Liver (tissue), 9 donors: Measurements from ENCODE around the gene ANTXR2. TPM values are rescaled to one million over a fixed set of nuclear protein-coding genes. Genes with fewer than 3 reads are reported as not detected.

Source experiments
- DNase-seq: peaks from one replicate; pipeline ENCODE4 v3.0.0-alpha.2; 2017; ENCODE audit warnings: low spot score
- H3K27ac ChIP-seq, 2 donors: one replicate each; pipeline ENCODE4 v1.7.0; 2013; ENCODE audit warnings: inconsistent platforms in 2 of 2, low read length in 2 of 2, control low read depth in 1 of 2, low read depth in 1 of 2, mild to moderate bottlenecking in 1 of 2
- H3K27me3 ChIP-seq, 4 donors: one replicate each; pipeline versions ENCODE4 v1.6.1 to v1.7.0; 2013; ENCODE audit warnings: low read length in 3 of 4, inconsistent platforms in 1 of 4, mild to moderate bottlenecking in 1 of 4, moderate library complexity in 1 of 4; ENCODE audit not compliant: control insufficient read depth in 4 of 4, insufficient read depth in 4 of 4
- H3K36me3 ChIP-seq, 4 donors: one replicate each; pipeline versions ENCODE4 v1.6.1 to v1.7.0; 2013; ENCODE audit warnings: low read length in 3 of 4, mild to moderate bottlenecking in 3 of 4, low read depth in 1 of 4, moderate library complexity in 1 of 4; ENCODE audit not compliant: control insufficient read depth in 4 of 4, insufficient read depth in 3 of 4
- H3K4me1 ChIP-seq, 4 donors: one replicate each; pipeline versions ENCODE4 v1.6.1 to v1.7.0; 2013; ENCODE audit warnings: low read length in 3 of 4, mild to moderate bottlenecking in 3 of 4, moderate library complexity in 1 of 4; ENCODE audit not compliant: control insufficient read depth in 4 of 4, insufficient read depth in 4 of 4
- H3K4me3 ChIP-seq, 3 donors: one replicate each; pipeline versions ENCODE4 v1.6.1 to v1.7.0; 2013; ENCODE audit warnings: low read length in 3 of 3, control low read depth in 1 of 3, low read depth in 1 of 3, mild to moderate bottlenecking in 1 of 3
- H3K9ac ChIP-seq, 2 donors: one replicate each; pipeline ENCODE4 v1.7.0; 2013; ENCODE audit warnings: low read length in 2 of 2, mild to moderate bottlenecking in 2 of 2, moderate library complexity in 2 of 2, control low read depth in 1 of 2, low read depth in 1 of 2
- H3K9me3 ChIP-seq, 4 donors: one replicate each; pipeline versions ENCODE4 v1.6.1 to v1.7.0; 2013; ENCODE audit warnings: low read length in 3 of 4; ENCODE audit not compliant: control insufficient read depth in 4 of 4
- EGR1 ChIP-seq, 2 donors: IDR thresholded peaks; 2 replicates each; pipeline ENCODE4 v1.6.1; 2016 to 2018; ENCODE audit warnings: antibody characterized with exemption in 2 of 2, low read depth in 2 of 2
- FOXA2 ChIP-seq: IDR thresholded peaks from 2 replicates; pipeline ENCODE4 v1.6.1; 2016; ENCODE audit warnings: antibody characterized with exemption
- HNF4A ChIP-seq, 2 donors: conservative IDR thresholded peaks; 2 replicates each; pipeline ENCODE4 v1.6.1; 2016; ENCODE audit warnings: antibody characterized with exemption in 2 of 2, mild to moderate bottlenecking in 2 of 2
- HNF4G ChIP-seq: IDR thresholded peaks from 2 replicates; pipeline ENCODE4 v1.6.1; 2016; ENCODE audit warnings: antibody characterized with exemption
- MAX ChIP-seq: IDR thresholded peaks from 2 replicates; pipeline ENCODE4 v1.6.1; 2016; ENCODE audit warnings: antibody characterized with exemption
- NR2F2 ChIP-seq: IDR thresholded peaks from 2 replicates; pipeline ENCODE4 v1.6.1; 2016; ENCODE audit warnings: antibody characterized with exemption
- REST ChIP-seq: IDR thresholded peaks from 2 replicates; pipeline ENCODE4 v1.6.1; 2016; ENCODE audit warnings: antibody characterized with exemption, mild to moderate bottlenecking
- RXRA ChIP-seq, 2 donors: IDR thresholded peaks; 2 replicates each; pipeline ENCODE4 v1.6.1; 2017 to 2018; ENCODE audit warnings: antibody characterized with exemption in 2 of 2, mild to moderate bottlenecking in 1 of 2
- SP1 ChIP-seq: IDR thresholded peaks from 2 replicates; pipeline ENCODE4 v1.6.1; 2018; ENCODE audit warnings: antibody characterized with exemption, mild to moderate bottlenecking
- TAF1 ChIP-seq: conservative IDR thresholded peaks from 2 replicates; pipeline ENCODE4 v1.6.1; 2016; ENCODE audit warnings: antibody characterized with exemption, mild to moderate bottlenecking
- YY1 ChIP-seq: IDR thresholded peaks from 2 replicates; pipeline ENCODE4 v1.6.1; 2016; ENCODE audit warnings: antibody characterized with exemption, mild to moderate bottlenecking
- WGBS: extraction: QIAGEN DNeasy Blood & Tissue Kit; methylation state at CpG from one replicate; pipeline ENCODE4 v1.1.7; 2013; 5-methylcytosine and 5-hydroxymethylcytosine counted together
- polyA plus RNA-seq, 2 donors: library from polyadenylated mRNA; stranded (reverse) in 1 of 2; unstranded in 1 of 2; fragments of 200-250 nt in 1 of 2; fragments of >200 nt in 1 of 2; fragmentation: Nextera tagmentation in 1 of 2; extraction: Ambion mirVana in 1 of 2; gene quantifications; one replicate each; pipeline versions ENCODE4 v1.2.1 to v1.2.3, GENCODE V29; 2013 to 2015
- total RNA-seq, 2 donors: library from RNA; depleted of rRNA; stranded (reverse); fragments of >200 nt; gene quantifications; one replicate each; pipeline ENCODE4 v1.2.3, GENCODE V29; 2014
- donor health status: healthy.
- donor health status: healthy.
- donor health status: healthy.
- donor health status: healthy.
- donor health status: healthy.

ANTXR2 gene
- total and polyA plus RNA-seq, 4 donors: 16.1 to 30.5 (median 21.3) TPM

GRCh38 chr4:80104927-80105326 is 31.9 kb upstream of the ANTXR2 start:
- 32% methylated on average over 1 of the region's 1 CpG for WGBS
- Histone ChIP-seq H3K27me3 (no peaks in the 10 kb centered on the region), H3K4me3 (no peak overlapping the region), H3K4me1 (no peaks in the 10 kb centered on the region), H3K9ac (no peak overlapping the region), H3K36me3 (no peaks in the 10 kb centered on the region), H3K27ac (no peak overlapping the region), H3K9me3 (peaks cover 0 to 9% (median 0%) of the 10 kb centered on the region in 4 donors)
- no peak for DNase-seq
- no peak for TF ChIP-seq REST
- peak; percentile 5 to 13 for TF ChIP-seq RXRA (IDR thresholded peaks at IDR 0.05)
- peak; percentile 20 for TF ChIP-seq SP1
- no peak for TF ChIP-seq FOXA2
- TF ChIP-seq HNF4A (conservative IDR thresholded peaks at IDR 0.05): peak in 1 of 2 donors; percentile 25

DNA sequence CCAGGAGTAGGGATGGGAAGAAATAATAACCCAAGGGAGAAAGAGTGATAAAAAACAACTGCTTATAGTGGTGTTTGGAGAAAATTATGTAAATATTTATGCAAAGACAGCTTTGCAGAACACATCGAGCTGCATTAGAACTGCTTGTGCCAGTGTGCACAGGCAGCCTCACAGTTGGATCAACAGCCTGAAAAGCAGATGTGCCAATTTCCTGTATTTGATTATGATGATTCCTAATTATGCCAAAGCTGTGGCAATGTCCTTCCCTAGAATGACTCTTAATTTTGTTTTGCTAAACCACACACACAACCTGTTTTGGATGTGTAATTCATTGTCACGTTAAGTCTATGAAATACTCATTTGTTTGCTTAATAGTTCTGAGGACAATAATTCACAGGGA is 30.6 kb upstream of the ANTXR2 start:
- Histone ChIP-seq H3K36me3 (no peaks in the 10 kb centered on the region), H3K27ac (no peak overlapping the region), H3K4me1 (no peaks in the 10 kb centered on the region), H3K9ac (no peak overlapping the region), H3K4me3 (no peak overlapping the region), H3K27me3 (no peaks in the 10 kb centered on the region), H3K9me3 (peaks cover 0 to 9% (median 0%) of the 10 kb centered on the region in 4 donors)
- 34% methylated on average over 2 of the region's 2 CpGs for WGBS
- no peak for TF ChIP-seq YY1
- no peak for TF ChIP-seq TAF1
- TF ChIP-seq NR2F2: no peak
- TF ChIP-seq MAX: no peak
- no peak for TF ChIP-seq EGR1 (IDR thresholded peaks at IDR 0.05; ENCODE audit: low read depth in 2 of 2)
- no peak for TF ChIP-seq HNF4A (conservative IDR thresholded peaks at IDR 0.05)
- no peak for DNase-seq

DNA sequence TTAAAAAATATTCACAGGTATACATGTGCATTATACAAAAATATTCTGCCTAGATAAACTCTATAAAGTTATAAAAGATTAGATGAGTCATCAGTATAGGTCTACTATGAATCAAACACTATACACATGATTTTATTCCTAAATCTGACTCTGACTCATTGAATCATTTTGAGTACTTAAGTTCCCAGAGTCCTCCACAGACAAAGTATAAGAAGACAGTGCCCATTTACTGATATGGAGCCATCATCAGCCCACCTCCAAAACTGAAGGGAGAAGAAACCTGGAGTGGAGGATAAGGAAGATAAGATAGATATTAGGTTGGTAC is 28.7 kb upstream of the ANTXR2 start:
- TF ChIP-seq HNF4A (conservative IDR thresholded peaks at IDR 0.05) (no peak), HNF4G (no peak), RXRA (IDR thresholded peaks at IDR 0.05) (no peak), TAF1 (no peak)
- no peaks in the 10 kb centered on the region for H3K27me3 ChIP-seq
- no peak overlapping the region for H3K27ac ChIP-seq
- H3K4me1 ChIP-seq: no peaks in the 10 kb centered on the region
- no peak overlapping the region for H3K4me3 ChIP-seq
- no peak overlapping the region for H3K9ac ChIP-seq
- no peak for DNase-seq
- H3K9me3 ChIP-seq: no peaks in the 10 kb centered on the region
- no peaks in the 10 kb centered on the region for H3K36me3 ChIP-seq
